HG03442 (cell line): ENCODE data around the gene ZNF318.
"Not testable (repeated sequence)": the region's sequence is repeated elsewhere in the genome, so short reads cannot be mapped to it uniquely, and the experiment has no call there.

ENCODE experiments used
- ATAC-seq: cut with Tn5 transposase; IDR thresholded peaks from one replicate; pipeline ENCODE4 v1.9.1; 2021; ENCODE audit warnings: mild to moderate bottlenecking, moderate library complexity; ENCODE audit not compliant: unreplicated experiment

ZNF318 gene

DNA sequence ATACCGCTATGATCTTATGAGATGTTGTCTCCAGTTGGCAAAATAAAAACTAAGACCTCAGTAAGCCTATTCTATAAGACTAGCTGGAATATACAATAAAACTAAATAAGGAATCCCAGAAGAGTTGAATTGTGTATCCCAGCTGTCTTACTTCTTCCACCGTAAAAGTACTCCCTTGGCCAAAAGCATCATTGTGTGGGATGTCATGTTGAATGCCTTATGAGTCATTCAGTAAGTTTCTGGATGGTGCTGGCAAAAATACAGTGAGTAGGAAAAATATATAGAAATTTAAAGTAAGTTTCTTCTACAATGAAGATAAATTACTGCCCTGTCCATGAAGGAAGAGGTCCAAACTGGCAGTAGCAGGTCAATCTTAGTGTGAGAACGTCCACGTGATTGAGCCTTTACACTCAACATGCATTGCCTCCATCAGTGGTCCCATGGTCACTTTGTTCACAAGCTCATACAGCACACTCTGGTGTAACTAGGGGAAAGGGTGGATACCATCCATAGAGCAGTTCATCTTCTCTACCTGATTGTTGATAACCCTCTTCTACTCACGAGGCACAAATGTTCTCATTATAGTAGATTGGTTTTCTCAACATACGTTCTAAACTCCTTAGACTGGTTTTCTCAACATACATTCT is 13.7 kb upstream of the ZNF318 start:
- peak; percentile 22 for ATAC-seq

DNA sequence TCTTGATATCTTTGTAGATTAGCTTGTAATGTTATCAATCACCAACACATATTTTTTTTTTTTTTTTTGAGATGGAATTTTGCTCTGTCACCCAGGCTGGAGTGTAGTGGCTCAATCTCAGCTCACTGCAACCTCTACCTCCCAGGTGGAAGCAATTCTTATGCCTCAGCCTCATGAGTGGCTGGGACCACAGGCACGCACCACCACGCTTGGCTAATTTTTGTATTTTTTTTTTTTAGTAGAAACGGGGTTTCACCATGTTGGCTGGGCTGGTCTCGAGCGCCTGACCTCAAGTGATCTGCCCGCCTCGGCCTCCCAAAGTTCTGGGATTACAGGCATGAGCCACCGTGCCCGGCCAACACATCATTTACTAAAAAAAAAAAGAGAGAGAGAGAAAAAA is 11.4 kb upstream of the ZNF318 start:
- ATAC-seq: not testable (repeated sequence)

DNA sequence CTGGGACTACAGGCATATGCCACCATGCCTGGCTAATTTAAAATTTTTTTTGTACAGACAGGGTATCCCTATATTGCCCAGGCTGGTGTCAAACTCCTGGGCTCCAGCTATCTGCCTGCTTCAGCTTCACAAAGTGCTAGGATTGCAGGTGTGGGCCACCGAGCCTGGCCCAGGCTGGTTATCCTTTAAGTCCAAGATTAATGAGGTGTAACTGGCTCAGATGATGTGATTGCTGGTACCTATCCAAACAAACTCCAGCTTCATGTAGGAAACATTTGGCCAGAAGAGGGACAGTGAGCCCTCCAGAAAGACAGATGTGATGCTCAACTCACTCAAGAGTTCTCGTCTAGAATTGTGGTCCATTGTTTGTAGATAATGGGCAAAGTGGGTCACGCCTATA is 9.2 kb upstream of the ZNF318 start:
- ATAC-seq: no peak

DNA sequence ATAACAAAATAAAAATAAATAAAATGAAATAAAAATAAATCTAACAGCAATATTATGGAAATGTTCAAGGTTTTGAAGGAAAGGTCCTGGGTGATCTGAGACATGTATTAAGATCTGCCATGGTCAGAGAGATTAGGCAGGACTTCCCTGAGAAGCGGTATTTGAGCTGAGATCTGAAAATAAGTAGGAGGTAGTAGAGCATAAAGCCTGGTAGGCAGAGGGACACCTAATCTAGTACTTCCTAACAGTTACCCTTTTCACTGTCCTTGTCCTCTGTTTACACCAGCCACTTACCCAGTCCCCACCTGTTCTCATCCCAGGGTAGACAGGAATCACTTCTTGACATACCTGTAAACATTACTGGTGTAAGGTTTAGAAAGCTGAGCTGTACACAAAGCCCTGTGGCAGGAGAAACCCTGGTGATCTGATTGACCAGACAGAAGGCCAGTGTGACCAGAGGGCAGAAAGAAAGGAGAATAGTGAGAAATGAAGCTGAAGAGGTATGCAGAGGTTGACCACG is 8.3 kb upstream of the ZNF318 start:
- no peak for ATAC-seq

DNA sequence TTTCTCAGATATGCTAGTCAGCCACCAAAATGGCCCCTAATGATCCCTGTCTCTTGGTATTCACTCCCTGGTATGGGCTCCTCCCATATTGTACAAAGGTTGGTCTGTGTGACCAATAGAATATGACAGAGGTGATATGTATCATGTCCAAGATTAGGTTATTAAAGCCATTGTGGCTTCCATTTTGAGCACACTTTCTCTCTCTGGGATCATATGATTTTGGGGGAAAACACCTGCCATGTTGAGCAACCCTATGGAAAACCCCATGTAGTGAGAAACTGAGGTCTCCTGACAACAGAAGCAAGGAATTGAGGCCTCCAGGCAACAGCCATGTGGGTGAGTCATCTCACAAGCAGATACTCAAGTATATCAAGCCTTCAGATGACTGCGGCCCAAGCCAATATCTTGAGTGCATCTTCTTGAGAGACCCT is 7.1 kb upstream of the ZNF318 start:
- ATAC-seq: peak; percentile 46

DNA sequence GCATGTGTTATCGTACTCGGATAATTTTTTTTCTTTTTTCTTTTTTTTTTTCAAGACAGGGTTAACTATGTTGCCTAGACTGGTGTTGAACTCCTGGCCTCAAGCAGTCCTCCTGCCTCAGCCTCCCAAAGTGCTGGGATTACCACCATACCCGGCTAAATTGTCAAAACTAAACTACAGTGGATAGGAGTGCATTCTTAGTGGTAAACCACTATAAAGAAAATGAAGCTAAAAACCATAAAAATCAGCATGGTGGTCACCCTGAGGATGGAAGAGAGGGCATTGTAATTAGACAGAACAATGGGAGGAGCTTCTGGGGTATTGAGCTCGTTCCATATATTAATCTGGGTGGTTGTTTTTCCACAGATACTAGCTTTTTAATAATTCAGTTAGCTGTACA is 6.2 kb upstream of the ZNF318 start:
- ATAC-seq: no peak

DNA sequence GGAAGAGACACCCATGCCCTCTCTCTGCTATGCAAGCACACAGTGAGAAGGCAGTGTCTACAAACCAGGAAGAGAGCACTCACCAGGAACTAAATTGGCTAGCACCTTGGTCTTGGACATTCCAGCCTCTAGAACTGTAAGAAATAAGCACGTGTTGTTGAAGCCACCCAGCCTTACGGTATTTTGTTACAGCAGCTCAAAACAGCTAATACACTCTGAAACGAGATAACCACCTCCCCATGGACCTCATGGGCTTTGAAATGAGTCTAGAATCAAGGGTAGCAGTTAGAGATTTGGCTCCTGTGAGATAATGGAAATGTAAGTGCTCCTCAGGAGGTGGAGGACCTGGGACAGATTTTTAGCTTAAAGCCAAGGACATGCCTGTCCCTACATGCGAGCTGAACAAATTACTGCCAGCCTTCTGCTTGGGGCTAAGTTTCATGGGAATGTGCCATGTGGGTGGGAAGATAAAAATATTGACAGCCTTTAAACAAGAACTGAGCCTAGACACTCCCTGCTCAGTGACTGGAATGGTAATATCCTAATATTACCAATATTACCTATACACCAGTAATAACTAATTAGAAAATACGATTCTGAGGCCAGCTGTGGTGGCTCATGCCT is 3.9 kb upstream of the ZNF318 start:
- ATAC-seq: no peak

DNA sequence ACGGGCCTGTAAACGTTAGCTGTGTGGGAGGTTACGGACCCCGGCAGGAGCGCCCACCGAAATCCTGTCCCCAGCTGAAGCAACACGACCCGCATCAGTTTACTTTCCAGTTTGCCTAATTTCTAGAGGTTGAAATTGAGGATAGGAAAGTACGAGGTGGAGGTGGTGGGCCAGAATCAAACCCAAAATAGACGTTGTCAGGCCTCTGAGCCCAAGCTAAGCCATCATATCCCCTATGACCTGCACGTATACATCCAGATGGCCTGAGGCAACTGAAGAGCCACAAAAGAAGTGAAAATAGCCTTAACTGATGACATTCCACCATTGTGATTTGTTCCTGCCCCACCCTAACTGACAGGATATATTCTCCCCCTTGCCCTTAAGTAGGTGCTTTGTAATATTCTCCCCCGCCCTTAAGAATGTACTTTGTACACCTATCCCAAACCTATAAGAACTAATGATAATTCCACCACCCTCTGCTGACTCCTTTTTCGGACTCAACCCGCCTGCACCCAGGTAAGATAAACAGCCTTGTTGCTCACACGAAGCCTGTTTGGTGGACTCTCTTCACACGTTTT is 645 bp upstream of the ZNF318 start:
- peak; percentile 1 for ATAC-seq

DNA sequence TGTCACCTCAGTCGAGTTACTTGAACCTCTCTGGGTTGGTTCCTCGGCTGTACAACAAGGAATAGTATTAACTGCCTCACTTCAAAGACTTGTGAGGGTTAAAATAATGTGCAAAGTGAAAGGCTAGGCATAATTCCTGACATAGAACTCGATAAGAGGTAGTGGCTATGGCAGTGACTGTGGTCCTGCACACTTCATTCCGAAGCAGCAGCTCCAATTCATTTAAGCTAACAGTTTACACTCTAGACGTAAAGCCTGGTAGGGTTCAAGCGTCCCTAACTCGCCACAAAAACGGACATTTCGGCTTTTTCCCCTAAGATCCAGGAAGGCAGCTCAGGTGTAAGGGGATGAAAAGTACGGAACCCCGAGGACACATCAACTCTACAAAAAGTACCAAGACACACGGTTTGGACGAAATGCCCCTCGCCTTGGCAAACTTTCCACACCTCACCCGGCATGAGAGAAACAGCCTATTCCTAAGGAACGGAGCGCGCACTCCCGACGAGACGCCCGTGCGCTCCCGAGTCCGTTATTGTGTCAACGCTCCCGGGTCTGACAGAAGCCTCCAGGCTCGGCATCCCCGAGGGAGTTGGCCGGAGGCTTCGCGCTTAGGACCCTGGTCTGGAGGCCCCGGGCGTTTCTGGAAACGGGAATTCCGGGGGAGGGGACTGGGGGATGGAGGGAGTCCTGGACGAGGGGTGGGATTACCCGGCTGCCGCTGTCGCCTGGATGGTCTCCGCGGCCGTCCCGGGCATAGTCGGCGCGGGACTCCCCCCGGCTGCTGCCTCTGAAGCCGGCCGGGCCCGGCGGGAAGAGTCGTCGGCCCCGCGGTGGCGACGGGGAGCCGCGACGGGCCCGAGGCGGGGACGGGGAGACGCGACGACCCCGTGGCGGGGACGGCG is 937 bp downstream of the ZNF318 start:
- peak; percentile 12 for ATAC-seq

DNA sequence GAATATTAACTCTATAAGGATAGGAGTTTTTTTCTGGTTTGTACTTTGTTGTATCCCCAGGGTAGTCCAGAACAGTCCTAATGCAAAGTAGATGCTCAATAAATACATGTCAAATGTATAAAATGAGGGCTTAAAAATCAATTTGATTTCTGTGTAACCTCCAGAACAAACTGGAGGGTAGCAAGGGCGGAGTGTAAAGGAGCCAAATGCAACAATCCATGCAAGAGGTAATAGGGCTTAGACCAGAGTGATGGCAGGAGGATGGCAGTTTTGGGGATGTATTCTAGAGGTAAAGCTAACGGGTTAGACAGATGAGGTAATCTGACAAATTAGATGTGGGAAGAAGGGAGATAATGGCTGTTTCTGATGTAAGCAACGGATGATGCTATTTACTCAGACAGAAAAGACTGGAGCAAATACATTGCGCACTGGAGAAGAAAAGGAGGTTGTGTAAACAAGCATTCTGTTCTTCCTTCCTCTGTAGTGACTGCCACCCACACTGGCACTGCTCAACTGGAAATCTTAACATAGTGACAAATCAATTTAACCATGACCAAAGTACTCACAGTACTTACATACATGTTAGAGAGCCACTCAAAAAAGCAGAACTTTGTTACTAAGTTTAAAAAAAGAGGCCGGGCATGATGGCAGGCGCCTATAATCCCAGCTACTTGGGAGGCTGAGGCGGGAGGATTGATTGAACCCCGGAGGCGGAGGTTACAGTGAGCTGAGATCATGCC is 2.0 kb downstream of the ZNF318 start:
- ATAC-seq: no peak

DNA sequence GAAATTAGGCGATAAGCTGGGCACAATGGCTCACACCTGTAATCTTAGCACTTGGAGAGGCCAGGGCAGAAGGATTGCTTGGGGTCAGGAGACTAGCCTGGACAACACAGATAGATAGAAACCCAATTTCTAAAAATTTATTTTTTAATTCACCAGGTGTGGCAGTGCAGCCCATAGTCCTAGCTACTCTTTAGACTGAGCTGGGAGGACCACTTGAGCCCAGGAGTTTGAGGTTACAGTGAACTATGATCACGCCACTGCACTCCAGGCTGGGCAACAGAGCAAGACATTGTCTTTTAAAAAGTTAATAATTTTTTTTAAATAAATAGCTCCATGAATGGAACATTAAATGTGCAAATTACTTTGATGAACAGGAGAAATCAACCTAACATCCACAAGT is 8.2 kb downstream of the ZNF318 start:
- ATAC-seq: no peak

DNA sequence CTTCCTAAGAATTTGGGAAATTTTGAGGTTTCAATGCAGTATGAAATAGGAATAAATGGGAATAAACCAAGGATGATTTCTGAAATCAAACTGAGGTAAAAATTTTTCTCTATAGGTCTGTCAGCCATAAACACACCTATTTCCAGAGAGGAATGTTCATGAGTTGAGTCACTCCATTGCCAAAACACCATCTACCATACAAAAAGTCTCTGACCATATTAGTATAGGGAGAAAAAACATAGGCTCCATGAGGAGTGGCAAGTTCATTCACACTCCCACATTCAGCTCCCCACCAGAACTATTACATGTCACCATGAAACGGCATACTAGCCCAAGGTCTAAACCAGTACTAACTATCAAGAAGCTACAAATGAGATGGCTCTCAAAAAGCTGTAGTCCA is 9.6 kb downstream of the ZNF318 start:
- no peak for ATAC-seq

DNA sequence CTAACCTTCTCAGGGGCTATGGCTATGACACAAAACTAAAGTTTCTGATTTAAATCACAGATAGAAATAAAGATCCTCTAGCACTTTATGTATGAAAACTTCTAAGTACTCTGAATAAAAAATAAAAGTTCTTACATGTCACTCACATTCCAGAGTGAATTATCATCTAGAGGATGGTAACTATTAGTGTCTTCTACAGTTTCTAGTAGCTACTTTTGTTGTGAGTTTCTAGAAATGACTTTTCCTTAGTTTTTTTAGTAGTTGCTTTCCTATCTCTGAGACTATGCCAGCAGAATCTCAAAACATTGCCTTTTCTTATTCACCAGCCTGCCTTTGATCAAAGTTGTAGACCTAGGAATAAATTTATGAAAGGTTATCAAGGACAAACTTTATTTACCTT is 10.1 kb downstream of the ZNF318 start:
- no peak for ATAC-seq

DNA sequence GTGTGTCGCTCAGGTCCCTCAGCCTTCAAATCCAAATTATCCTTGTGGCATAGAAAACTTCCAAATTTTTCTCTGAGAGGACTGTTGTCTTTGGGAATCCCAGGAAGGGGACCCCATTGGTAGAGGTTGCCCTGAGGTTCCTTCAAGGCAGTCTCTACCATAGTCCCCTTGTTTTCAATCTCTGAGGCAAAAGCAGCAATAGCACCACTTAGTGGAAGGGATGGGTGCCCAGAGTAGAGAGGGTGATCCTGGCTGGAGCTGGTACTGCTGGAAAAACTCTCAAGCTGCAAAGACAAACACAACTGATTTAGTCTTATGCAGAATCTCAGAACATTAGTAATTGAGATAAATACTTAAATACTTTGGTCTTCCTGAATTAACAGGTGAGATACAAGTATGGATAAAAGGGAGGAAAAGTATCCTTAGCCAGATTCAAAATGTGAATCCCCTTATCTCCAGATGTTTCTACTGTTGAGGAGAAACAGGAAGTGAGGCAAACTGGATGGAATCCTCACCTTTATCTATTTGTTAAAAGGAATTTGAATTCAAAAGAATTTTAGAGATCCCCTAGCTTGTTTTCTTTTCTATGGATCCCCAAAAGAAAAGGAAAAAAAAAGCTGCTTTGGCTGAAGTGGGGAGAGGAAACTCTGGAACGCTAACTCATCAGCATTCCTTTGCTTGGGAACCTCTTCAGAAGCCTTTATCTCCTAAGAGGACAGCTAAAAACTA is 13.4 kb downstream of the ZNF318 start:
- ATAC-seq: no peak

DNA sequence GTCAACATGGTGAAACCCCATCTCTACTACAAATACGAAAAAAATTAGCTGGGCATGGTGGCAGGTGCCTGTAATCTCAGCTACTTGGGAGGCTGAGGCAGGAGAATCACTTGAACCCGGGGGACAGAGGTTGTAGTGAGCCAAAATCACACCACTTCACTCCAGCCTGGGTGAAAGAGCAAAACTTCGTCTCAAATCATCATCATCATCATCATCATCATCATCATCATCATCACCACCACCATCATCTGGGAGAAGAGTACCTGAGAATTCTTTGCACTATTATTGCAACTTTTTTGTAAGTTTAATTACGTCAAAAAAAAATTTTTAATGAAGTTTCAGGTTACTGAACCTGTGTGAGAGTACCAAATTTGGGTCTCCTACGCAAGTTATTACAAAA is 17.5 kb downstream of the ZNF318 start:
- ATAC-seq: not testable (repeated sequence)

DNA sequence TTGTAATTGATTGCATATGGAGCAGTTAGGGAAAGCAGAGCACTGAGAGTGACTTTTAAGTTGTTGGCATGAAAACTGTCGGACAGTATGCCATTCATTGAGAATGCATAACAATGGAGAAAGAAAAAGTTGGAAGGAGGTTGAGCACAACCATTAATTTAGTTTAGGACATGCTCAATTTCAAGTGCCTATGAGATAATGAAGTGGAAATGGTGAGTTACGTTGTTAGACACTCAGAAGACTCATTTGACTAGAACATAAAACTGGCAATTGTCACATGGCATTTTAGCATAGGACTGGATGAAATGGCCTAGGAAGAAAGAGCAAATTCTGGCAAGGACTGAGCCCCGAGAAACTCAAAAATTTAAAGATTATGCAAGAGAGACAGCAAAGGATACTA is 22.0 kb downstream of the ZNF318 start:
- ATAC-seq: no peak

DNA sequence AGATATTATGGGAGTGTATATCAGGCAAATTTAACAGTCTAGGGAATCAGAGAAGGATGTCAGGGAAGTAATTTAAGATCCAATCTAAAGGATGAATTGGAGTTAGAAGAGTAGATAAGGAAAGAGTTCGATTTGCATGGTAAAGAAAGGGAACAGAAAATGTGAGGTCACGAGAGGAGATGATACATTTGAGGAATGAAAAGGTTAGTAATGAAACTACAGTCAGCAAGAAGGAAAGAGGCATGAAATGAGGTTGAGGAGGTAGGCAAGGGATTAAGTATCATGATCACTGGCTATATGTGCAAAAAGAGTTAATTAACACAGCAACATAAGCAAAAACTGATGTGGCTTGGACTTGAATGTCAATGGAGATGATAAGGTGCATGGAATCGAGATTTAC is 22.4 kb downstream of the ZNF318 start:
- ATAC-seq: no peak

DNA sequence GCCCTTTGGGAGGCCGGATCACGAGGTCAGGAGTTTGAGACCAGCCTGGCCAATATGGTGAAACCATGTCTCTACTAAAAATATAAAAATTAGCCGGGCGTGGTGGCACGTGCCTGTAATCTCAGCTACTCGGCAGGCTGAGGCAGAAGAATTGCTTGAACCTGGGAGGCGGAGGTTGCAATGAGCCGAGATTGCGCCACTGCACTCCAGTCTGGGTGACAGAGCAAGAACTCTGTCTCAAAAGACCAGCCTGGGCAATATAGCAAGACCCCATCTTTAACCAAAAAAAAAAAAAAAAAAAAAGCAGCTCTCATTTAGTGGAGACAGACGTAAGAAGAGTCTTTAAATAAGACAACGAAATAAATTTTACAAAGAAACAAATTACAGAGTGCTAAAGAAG is 23.2 kb downstream of the ZNF318 start:
- not testable (repeated sequence) for ATAC-seq

DNA sequence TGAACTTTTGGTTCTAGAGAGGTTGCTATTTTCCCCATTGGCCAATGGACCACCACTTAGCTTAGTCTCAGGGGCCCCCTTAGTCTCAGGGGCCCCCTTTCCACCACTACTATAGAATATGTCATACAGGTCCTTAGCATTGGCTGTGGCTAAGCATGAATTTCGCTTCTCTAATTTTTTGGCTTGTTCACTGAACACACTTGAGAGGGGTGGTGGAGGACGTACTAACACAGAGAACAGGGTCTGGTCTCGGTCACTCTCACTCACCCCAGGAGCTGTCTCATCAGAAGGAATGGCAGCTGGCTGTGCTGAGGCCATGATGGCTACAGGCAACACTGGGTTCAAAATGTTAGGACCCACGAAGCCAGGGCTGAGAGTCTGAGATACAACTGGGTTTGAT is 30.3 kb downstream of the ZNF318 start:
- ATAC-seq: peak; percentile 50

DNA sequence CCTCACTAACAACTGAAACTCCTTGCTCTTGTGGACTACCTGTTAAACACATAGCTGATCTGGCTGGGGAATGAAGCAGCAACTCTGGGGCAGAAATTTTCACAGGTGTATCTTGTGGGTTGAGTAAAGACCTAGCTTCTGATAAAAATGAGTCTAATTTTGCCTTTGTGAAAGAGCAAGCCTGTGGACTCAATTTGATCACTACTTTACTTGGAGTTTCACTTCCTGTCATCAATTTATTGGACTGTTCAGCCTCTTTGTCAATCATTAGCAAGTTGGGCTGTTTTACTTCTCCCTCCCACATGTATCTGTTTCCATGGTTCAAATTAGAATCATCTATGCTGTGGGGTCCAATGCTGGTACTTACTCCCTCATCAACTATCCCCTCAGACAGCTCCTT is 31.2 kb downstream of the ZNF318 start:
- peak; percentile 42 for ATAC-seq
